Liver (tissue), 3 donors: Measurements from ENCODE around the gene CDK17.

Source experiments
- GABPA ChIP-seq, 2 donors: IDR thresholded peaks in 1 of 2; conservative IDR thresholded peaks in 1 of 2; 2 replicates each; pipeline ENCODE4 v1.6.1; 2016; ENCODE audit warnings: antibody characterized with exemption in 2 of 2, mild to moderate bottlenecking in 1 of 2, moderate library complexity in 1 of 2
- NR2F2 ChIP-seq: IDR thresholded peaks from 2 replicates; pipeline ENCODE4 v1.6.1; 2016; ENCODE audit warnings: antibody characterized with exemption
- RAD21 ChIP-seq, 2 donors: IDR thresholded peaks; 2 replicates each; pipeline ENCODE4 v1.6.1; 2016; ENCODE audit warnings: antibody characterized with exemption in 2 of 2, mild to moderate bottlenecking in 2 of 2
- TF ChIP-seq, protein P1 (sequence below): fragments of 150-350 bp; IDR thresholded peaks from 2 replicates; pipeline ENCODE4 v1.5.1; 2017; ENCODE audit warnings: improper control_type of control experiment, low read depth, low read length; ENCODE audit not compliant: missing input control
- TF ChIP-seq, protein P2 (sequence below): IDR thresholded peaks from 2 replicates; pipeline ENCODE4 v1.6.1; 2016; ENCODE audit warnings: antibody characterized with exemption
- donor health status: healthy.
- donor health status: healthy.

DNA sequence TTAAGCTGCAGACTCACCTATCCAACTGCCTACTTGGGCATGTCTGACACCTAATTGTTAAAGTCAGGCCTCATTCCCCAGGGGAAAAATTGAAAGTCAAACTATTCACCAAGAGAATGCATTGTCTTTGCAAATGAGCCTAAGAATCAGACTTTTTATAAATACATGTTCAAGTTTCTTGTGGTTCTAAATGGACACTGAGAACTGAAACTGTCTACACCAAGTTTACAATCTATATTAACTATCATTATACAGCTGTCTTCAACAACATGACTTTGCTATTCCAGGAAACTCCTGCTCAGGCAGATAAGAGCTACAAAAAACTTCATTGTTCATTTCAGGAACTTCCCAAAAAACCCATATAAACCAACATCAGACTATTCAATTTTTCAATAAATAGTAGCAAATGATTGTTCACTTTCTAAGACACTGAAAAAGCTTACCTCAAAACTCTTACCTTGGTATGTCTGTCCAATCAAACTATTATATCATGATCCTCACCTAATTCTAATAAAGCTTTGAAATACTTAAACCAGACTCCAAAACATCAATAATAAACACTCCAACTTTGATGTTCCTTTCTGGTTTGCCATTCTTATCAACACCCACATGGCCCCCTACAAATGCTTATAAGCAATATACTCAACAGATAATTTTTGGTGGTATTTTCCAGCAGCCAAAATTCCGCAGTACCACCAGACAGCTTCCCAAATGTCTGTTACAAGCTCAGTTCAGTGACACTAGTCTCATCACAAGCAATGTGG lies 24.2 kb downstream of the CDK17 start:
- TF ChIP-seq GABPA (IDR thresholded peaks at IDR 0.05 in 1 of 2, conservative IDR thresholded peaks at IDR 0.05 in 1 of 2) (no peak), NR2F2 (no peak), RAD21 (IDR thresholded peaks at IDR 0.05) (no peak)
- TF ChIP-seq, protein P1, sequence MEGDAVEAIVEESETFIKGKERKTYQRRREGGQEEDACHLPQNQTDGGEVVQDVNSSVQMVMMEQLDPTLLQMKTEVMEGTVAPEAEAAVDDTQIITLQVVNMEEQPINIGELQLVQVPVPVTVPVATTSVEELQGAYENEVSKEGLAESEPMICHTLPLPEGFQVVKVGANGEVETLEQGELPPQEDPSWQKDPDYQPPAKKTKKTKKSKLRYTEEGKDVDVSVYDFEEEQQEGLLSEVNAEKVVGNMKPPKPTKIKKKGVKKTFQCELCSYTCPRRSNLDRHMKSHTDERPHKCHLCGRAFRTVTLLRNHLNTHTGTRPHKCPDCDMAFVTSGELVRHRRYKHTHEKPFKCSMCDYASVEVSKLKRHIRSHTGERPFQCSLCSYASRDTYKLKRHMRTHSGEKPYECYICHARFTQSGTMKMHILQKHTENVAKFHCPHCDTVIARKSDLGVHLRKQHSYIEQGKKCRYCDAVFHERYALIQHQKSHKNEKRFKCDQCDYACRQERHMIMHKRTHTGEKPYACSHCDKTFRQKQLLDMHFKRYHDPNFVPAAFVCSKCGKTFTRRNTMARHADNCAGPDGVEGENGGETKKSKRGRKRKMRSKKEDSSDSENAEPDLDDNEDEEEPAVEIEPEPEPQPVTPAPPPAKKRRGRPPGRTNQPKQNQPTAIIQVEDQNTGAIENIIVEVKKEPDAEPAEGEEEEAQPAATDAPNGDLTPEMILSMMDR = no peak
- TF ChIP-seq, protein P2, sequence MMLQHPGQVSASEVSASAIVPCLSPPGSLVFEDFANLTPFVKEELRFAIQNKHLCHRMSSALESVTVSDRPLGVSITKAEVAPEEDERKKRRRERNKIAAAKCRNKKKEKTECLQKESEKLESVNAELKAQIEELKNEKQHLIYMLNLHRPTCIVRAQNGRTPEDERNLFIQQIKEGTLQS = no peak
